Lower lobe of right lung (tissue), 2 donors: Measurements from ENCODE around the gene RAB27A. TPM values are rescaled to one million over a fixed set of nuclear protein-coding genes. Genes with fewer than 3 reads are reported as not detected.

Source experiments
- ATAC-seq, 2 donors: fragments of 200-7000 bp; cut with Tn5 transposase; one replicate each; pipeline ENCODE4 v1.9.1; 2020 to 2022; ENCODE audit warnings: mild to moderate bottlenecking in 2 of 2, moderate library complexity in 2 of 2
- DNase-seq: peaks from one replicate; pipeline ENCODE4 v3.0.0-alpha.2; 2020
- H3K27ac ChIP-seq: fragments of 200-600 bp; one replicate; pipeline ENCODE4 v1.8.0; 2022
- H3K27me3 ChIP-seq: fragments of 200-600 bp; one replicate; pipeline ENCODE4 v1.8.0; 2022; ENCODE audit warnings: low read depth
- H3K36me3 ChIP-seq: fragments of 200-600 bp; one replicate; pipeline ENCODE4 v1.8.0; 2022; ENCODE audit warnings: mild to moderate bottlenecking
- H3K4me1 ChIP-seq: fragments of 200-600 bp; one replicate; pipeline ENCODE4 v1.8.0; 2022
- H3K4me3 ChIP-seq: fragments of 200-600 bp; one replicate; pipeline ENCODE4 v1.8.0; 2022; ENCODE audit warnings: mild to moderate bottlenecking
- H3K9me3 ChIP-seq: fragments of 200-600 bp; one replicate; pipeline ENCODE4 v1.8.0; 2022
- CTCF ChIP-seq: fragments of 200-600 bp; IDR thresholded peaks from one replicate; pipeline ENCODE4 v1.8.0; 2022; ENCODE audit warnings: antibody characterized with exemption, mild to moderate bottlenecking
- intact Hi-C: fragments of 100-400 bp; cut with DNase I; formaldehyde crosslinking; loops from one replicate; pipeline ENCODE4 v1.11.0; 2022
- total RNA-seq: library from RNA; stranded (reverse); fragmentation: NEBNext Ultra II Directional; extraction: Animal tissue kit (Norgen Biotek cat#: 25700); gene quantifications from one replicate; pipeline ENCODE4 v1.2.1, GENCODE V29; 2021
- donor health status: DM: no; HTN: yes; CAD: no; lungs with severe emphysema.

The RAB27A gene
- total RNA-seq, 1 donor from 2014 or later = 63.4 TPM

- no peaks in the 10 kb centered on the region for H3K36me3 ChIP-seq
Observed at GRCh38 chr15:55247766-55248427, 41.7 kb downstream of the RAB27A start.

GRCh38 chr15:55247311-55247710 is 42.3 kb downstream of the RAB27A start:
- Histone ChIP-seq H3K9me3 (no peaks in the 10 kb centered on the region), H3K36me3 (no peaks in the 10 kb centered on the region), H3K4me3 (no peak overlapping the region), H3K27me3 (no peaks in the 10 kb centered on the region), H3K27ac (peak overlapping the region; percentile 59), H3K4me1 (peaks cover 59% of the 10 kb centered on the region)
- DNase-seq (no peak), ATAC-seq (peak in 1 of 2 donors; percentile 17)
- TF ChIP-seq CTCF = no peak
- intact Hi-C loops = no loop called here

More at GRCh38 chr15:55247766-55248427, 41.7 kb downstream of the RAB27A start:
- H3K4me1 ChIP-seq = peaks cover 59% of the 10 kb centered on the region
- no peak overlapping the region for H3K4me3 ChIP-seq
- no peaks in the 10 kb centered on the region for H3K27me3 ChIP-seq
- TF ChIP-seq CTCF = no peak
- DNase-seq (peak; percentile 60), ATAC-seq (peak in 1 of 2 donors; percentile 35)
- intact Hi-C loops = no loop called here
- peak overlapping the region; percentile 59 for H3K27ac ChIP-seq
- no peaks in the 10 kb centered on the region for H3K9me3 ChIP-seq

- H3K27ac ChIP-seq = peak overlapping the region; percentile 59
- H3K4me1 ChIP-seq = peaks cover 59% of the 10 kb centered on the region
- TF ChIP-seq CTCF = no peak
- ATAC-seq (peak; percentile 62 to 79), DNase-seq (no peak)
- no peak overlapping the region for H3K4me3 ChIP-seq
- H3K9me3 ChIP-seq = no peaks in the 10 kb centered on the region
- no peaks in the 10 kb centered on the region for H3K36me3 ChIP-seq
- intact Hi-C loops = no loop called here
- H3K27me3 ChIP-seq = no peaks in the 10 kb centered on the region
Observed at GRCh38 chr15:55246567-55246966, 43.0 kb downstream of the RAB27A start.

GRCh38 chr15:55245059-55245458 is 44.6 kb downstream of the RAB27A start:
- Histone ChIP-seq H3K4me1 (peaks cover 57% of the 10 kb centered on the region), H3K4me3 (no peak overlapping the region), H3K36me3 (no peaks in the 10 kb centered on the region), H3K27ac (no peak overlapping the region), H3K9me3 (no peaks in the 10 kb centered on the region), H3K27me3 (no peaks in the 10 kb centered on the region)
- no peak for DNase-seq
- no peak for TF ChIP-seq CTCF
- intact Hi-C loops = no loop called here
- ATAC-seq = no peak

- ATAC-seq (no peak), DNase-seq (no peak)
- intact Hi-C loops = no loop called here
- Histone ChIP-seq H3K4me1 (peaks cover 33% of the 10 kb centered on the region), H3K36me3 (no peaks in the 10 kb centered on the region), H3K4me3 (no peak overlapping the region), H3K27me3 (no peaks in the 10 kb centered on the region), H3K9me3 (no peaks in the 10 kb centered on the region), H3K27ac (peak overlapping the region; percentile 44)
- TF ChIP-seq CTCF = no peak
Observed at GRCh38 chr15:55241891-55242290, 47.7 kb downstream of the RAB27A start.
